Kidney epithelial cell (primary cell): ENCODE data around the gene LY9. TPM values are rescaled to one million over a fixed set of nuclear protein-coding genes. Genes with fewer than 3 reads are reported as not detected.

ENCODE experiments used
- DNase-seq: peaks from one replicate; pipeline ENCODE4 v3.0.0-alpha.2; 2010; ENCODE audit warnings: low read depth
- H3K27me3 ChIP-seq: 2 replicates; pipeline ENCODE4 v1.6.0; 2011; ENCODE audit warnings: low read length; ENCODE audit not compliant: control insufficient read depth, insufficient read depth
- H3K36me3 ChIP-seq: 2 replicates; pipeline ENCODE4 v1.5.1; 2011; ENCODE audit warnings: low read length; ENCODE audit not compliant: control insufficient read depth, insufficient read depth
- H3K4me3 ChIP-seq: 2 replicates; pipeline ENCODE4 v1.5.1; 2011; ENCODE audit warnings: low read depth, mild to moderate bottlenecking, control low read depth, low read length
- total RNA-seq: library from RNA; depleted of rRNA; stranded (reverse); fragments of >200 nt; gene quantifications from 2 replicates; pipeline ENCODE4 v1.2.3, GENCODE V29; 2015
- TF ChIP-seq, protein P1 (sequence below): IDR thresholded peaks from 2 replicates; pipeline ENCODE4 v1.5.1; 2011; ENCODE audit warnings: mild to moderate bottlenecking, moderate library complexity, low read length, control low read depth, inconsistent platforms; ENCODE audit not compliant: insufficient read depth, poor library complexity, severe bottlenecking

LY9 gene
- total RNA-seq, 1 donor from 2014 or later = not detected

DNA sequence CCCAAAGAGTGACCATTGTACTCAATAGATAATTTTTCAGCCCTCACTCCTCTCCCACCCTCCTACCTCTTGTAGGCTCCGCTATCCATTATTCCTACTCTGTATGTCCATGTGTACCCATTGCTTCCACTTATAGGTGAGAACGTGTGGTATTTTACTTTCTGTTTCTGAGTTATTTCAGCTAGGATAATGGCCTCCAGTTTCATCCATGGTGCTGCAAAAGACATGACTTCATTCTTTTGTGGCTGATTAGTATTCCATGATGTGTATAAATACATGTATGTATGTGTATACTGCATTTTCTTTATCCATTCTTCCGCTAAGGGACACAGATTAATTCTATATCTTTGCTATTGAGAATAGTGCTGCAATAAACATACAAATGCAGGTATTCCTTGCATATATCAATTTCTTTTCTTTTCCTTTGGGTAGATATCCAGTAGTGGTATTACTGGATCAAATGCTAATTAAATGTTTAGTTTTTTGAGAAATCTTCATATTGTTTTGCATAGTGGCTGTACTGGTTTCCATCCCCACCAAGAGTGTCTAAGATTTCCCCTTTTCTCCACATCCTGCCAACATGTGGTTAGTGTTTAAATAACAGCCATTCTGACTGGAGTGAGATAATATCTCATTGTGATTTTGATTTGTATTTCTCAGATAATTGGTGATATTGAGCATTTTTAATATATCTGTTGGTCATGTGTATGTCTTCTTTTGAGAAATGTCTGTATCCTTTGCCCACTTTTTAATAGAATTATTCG is 4.9 kb downstream of the LY9 start:
- DNase-seq = no peak
- TF ChIP-seq, protein P1, sequence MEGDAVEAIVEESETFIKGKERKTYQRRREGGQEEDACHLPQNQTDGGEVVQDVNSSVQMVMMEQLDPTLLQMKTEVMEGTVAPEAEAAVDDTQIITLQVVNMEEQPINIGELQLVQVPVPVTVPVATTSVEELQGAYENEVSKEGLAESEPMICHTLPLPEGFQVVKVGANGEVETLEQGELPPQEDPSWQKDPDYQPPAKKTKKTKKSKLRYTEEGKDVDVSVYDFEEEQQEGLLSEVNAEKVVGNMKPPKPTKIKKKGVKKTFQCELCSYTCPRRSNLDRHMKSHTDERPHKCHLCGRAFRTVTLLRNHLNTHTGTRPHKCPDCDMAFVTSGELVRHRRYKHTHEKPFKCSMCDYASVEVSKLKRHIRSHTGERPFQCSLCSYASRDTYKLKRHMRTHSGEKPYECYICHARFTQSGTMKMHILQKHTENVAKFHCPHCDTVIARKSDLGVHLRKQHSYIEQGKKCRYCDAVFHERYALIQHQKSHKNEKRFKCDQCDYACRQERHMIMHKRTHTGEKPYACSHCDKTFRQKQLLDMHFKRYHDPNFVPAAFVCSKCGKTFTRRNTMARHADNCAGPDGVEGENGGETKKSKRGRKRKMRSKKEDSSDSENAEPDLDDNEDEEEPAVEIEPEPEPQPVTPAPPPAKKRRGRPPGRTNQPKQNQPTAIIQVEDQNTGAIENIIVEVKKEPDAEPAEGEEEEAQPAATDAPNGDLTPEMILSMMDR = no peak
- Histone ChIP-seq H3K4me3 (no peak overlapping the region), H3K36me3 (no peaks in the 10 kb centered on the region), H3K27me3 (no peaks in the 10 kb centered on the region)

DNA sequence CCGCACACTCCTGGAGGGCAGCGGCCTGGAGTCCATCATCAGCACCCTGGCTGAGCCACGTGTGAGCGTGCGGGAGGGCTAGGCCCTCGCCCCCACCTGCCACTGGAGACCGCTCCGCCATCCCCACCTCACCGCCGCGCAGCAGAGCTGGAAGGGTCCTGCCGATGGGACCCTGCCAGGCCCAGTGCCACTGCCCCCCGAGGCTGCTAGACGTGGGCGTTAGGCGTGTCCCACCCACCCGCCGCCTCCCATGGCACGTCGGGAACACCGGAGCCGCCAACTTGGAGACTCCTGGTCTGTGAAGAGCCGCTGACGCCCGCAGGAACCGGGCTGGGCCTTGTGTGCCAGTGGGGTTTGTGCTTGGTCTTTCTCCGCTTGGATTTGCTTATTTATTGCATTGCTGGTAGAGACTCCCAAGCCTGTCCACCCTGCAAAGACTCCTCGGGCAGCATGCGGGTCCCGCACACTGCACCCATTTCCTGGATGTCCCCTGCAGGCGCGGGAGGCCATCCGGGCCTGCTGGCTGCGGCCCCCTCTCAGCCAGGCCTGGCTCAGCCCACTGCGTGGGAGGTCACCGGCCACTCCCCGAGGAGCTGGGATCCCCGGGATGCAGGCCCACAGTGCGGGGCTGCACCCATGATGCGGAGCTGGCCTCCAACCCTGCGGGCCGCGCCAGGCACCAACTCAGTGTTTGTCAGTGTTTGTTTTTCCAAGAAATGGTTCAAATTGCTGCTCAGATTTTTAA is 6.0 kb downstream of the LY9 start:
- H3K4me3 ChIP-seq = no peak overlapping the region
- H3K27me3 ChIP-seq = no peaks in the 10 kb centered on the region
- no peaks in the 10 kb centered on the region for H3K36me3 ChIP-seq
- TF ChIP-seq, protein P1 = no peak
- no peak for DNase-seq

DNA sequence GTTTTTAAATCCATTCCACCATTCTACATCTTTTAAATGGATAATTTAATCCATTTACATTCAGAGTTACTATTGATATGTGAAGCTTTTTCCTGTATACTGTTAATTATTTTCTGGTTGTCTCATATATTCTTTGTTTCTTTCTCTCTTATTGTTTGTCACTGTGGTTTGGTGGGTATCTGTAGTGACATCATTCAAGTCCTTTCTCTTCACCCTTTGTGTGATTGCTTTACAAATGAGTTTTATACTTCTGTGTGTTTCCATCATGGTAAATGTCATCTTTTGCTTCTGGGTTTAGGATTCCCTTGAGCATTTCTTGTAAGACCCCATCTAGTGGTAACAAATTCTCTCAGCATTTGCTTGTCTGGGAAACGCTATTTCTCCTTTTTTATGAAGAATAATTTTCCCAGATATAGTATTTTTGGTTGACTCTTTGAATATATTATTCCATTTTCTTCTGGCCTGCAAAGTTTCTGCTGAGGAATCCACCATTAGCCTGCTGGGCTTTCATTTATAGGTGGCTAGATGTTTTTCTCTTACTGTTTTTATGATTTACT is 10.2 kb downstream of the LY9 start:
- Histone ChIP-seq H3K27me3 (no peaks in the 10 kb centered on the region), H3K4me3 (no peak overlapping the region), H3K36me3 (no peaks in the 10 kb centered on the region)
- TF ChIP-seq, protein P1 = no peak
- no peak for DNase-seq

DNA sequence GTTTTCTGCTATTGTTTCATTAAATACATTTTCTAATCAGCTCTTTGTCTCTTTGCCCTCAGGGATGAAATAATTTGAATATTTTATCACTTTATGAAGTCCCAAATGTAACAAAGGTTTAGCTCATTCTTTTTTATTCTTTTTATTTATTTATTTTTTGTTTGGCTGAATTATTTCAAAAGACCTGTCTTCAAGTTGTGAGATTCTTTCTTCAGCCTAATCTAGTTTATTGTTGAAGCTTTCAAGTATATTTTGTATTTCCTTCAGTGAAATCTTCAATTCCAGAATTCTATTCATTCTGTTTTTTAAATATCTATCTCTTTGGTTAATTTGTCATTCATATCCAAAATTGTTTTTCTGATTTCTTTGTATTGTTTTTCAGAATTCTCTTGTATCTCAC is 10.8 kb downstream of the LY9 start:
- no peak for DNase-seq

DNA sequence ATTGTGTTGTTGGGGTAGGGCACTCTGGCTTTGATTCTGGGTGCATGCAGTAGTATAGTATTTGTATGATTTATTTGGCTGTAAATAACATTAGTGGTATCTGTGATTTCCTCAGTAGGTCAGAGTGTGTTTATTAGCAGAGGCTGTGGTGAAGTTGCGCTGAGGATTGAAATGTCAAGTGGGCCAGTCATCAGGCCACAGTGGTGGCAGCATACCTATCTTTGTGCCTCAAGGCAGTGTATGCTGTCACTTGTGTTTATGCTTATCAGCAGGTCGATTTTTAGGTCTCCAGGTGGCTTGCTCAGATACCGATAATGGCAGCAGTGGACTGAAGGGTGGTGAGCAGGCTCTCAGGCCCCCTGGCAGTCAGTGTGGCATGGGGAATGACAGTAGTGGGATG is 11.3 kb downstream of the LY9 start:
- TF ChIP-seq, protein P1 = no peak
- Histone ChIP-seq H3K36me3 (no peaks in the 10 kb centered on the region), H3K4me3 (no peak overlapping the region), H3K27me3 (no peaks in the 10 kb centered on the region)
- DNase-seq = no peak

More for the DNA sequence above, 10.8 kb downstream of the LY9 start:
- Histone ChIP-seq H3K36me3 (no peaks in the 10 kb centered on the region), H3K27me3 (no peaks in the 10 kb centered on the region), H3K4me3 (no peak overlapping the region)
- TF ChIP-seq, protein P1 = no peak
